Neural progenitor cell (in vitro differentiated cells): ENCODE measurements around the gene ESYT2. TPM values are rescaled to one million over a fixed set of nuclear protein-coding genes. Genes with fewer than 3 reads are reported as not detected.
A peak's percentile ranks its signal among the peaks of the same experiment; 100 is the strongest.

Source experiments
- DNase-seq: peaks from one replicate; pipeline ENCODE4 v3.0.0-alpha.2; 2016; ENCODE audit warnings: low spot score
- H2AFZ ChIP-seq: fragments of 200-600 bp; sonication (generic); replicated peaks from 2 replicates; pipeline ENCODE4 v1.6.1; 2016; ENCODE audit warnings: antibody characterized with exemption
- H3F3A ChIP-seq: fragments of 200-600 bp; sonication (generic); 2 replicates; pipeline ENCODE4 v1.6.1; 2016; ENCODE audit warnings: antibody characterized with exemption, low read depth
- H3K27ac ChIP-seq: fragments of 200-600 bp; sonication (generic); 2 replicates; pipeline ENCODE4 v1.5.1; 2016; ENCODE audit warnings: mild to moderate bottlenecking
- H3K27me3 ChIP-seq: fragments of 200-600 bp; sonication (generic); 2 replicates; pipeline ENCODE4 v1.6.1; 2016; ENCODE audit warnings: mild to moderate bottlenecking, moderate library complexity
- H3K36me3 ChIP-seq: fragments of 200-600 bp; sonication (generic); 2 replicates; pipeline ENCODE4 v1.5.1; 2016
- H3K4me1 ChIP-seq: fragments of 200-600 bp; sonication (generic); 2 replicates; pipeline ENCODE4 v1.6.1; 2016; ENCODE audit warnings: mixed run types
- H3K4me2 ChIP-seq: fragments of 200-600 bp; sonication (generic); 2 replicates; pipeline ENCODE4 v1.6.1; 2016
- H3K4me3 ChIP-seq: fragments of 200-600 bp; sonication (generic); 2 replicates; pipeline ENCODE4 v1.5.1; 2016
- H3K79me2 ChIP-seq: fragments of 200-600 bp; sonication (generic); 2 replicates; pipeline ENCODE4 v1.6.1; 2016; ENCODE audit warnings: low read depth
- H3K9ac ChIP-seq: fragments of 200-600 bp; sonication (generic); 2 replicates; pipeline ENCODE4 v1.6.1; 2016
- H3K9me3 ChIP-seq: fragments of 200-600 bp; sonication (generic); 2 replicates; pipeline ENCODE4 v1.5.1; 2016; ENCODE audit warnings: low read depth
- H4K20me1 ChIP-seq: fragments of 200-600 bp; sonication (generic); 2 replicates; pipeline ENCODE4 v1.6.1; 2016; ENCODE audit warnings: low read depth
- H3K27ac Mint-ChIP-seq: 3 replicates; pipeline ENCODE4 v1.8.0; 2021; ENCODE audit warnings: mixed read lengths
- H3K27me3 Mint-ChIP-seq: 2 replicates; pipeline ENCODE4 v1.8.0; 2022; ENCODE audit warnings: low read depth, mild to moderate bottlenecking, inconsistent platforms, moderate library complexity, mixed read lengths; ENCODE audit not compliant: insufficient read depth
- H3K36me3 Mint-ChIP-seq: 3 replicates; pipeline ENCODE4 v1.8.0; 2021; ENCODE audit warnings: mixed read lengths
- H3K4me1 Mint-ChIP-seq: 3 replicates; pipeline ENCODE4 v1.8.0; 2021; ENCODE audit warnings: mixed read lengths
- H3K4me3 Mint-ChIP-seq: 3 replicates; pipeline ENCODE4 v1.8.0; 2021; ENCODE audit warnings: mild to moderate bottlenecking, moderate library complexity, mixed read lengths
- H3K9me3 Mint-ChIP-seq: 3 replicates; pipeline ENCODE4 v1.8.0; 2020; ENCODE audit warnings: mixed read lengths
- EZH2 ChIP-seq: fragments of 200-600 bp; sonication (generic); IDR thresholded peaks from 2 replicates; pipeline ENCODE4 v1.6.1; 2017; ENCODE audit warnings: antibody characterized with exemption, mild to moderate bottlenecking, moderate library complexity
- EZH2phosphoT487 ChIP-seq: fragments of 200-600 bp; sonication (generic); IDR thresholded peaks from 2 replicates; pipeline ENCODE4 v1.6.1; 2017; ENCODE audit warnings: antibody characterized with exemption
- total RNA-seq: library from RNA; depleted of rRNA; stranded (reverse); fragments of >200 nt; gene quantifications from 2 replicates; pipeline ENCODE4 v1.2.3, GENCODE V29; 2015; ENCODE audit warnings: low replicate concordance
- TF ChIP-seq, protein P1 (sequence below): fragments of 200-600 bp; sonication (generic); IDR thresholded peaks from 2 replicates; pipeline ENCODE4 v1.5.1; 2017; ENCODE audit warnings: antibody characterized with exemption, mild to moderate bottlenecking

ESYT2 gene
- total RNA-seq, 1 donor from 2014 or later: 33.4 TPM

DNA sequence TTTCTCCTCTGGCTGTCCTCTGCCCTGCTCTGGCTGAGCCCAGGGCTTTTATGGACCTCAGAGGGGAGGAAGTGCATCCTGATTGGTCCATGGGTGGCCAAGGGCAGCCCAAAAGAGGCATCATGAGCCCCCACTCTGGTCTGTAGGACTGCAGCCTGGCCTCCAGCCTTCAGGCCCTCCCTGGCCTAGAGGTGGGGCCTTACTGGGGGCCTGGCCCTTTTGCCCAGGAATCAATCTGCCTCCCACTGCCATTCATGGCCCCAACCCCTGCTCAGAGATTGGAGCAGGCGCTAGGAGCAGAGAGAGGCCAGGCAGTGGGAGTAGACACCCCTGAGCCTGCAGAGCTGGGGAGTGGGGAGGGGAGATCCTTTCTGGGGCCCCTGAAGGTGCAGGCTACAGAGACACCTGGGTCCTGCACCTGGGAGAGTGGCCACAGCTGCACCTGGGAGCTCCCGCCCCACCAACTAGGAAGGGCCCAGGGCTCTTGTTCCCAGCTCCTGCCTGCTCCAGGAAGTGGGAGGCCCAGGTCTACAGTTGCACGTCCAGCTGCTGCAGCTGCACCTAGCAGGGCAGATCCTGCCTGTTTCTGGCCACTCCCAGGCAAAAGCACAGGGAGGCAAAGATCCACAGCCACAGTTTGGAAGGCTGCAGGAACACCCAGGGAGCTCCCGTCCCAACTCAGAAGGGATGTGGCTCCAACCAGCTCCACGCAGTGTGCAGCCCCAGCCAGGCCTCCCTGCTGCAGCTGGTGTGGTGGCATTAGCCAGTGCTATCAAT lies 20.6 kb upstream of the ESYT2 start:
- TF ChIP-seq, protein P1, sequence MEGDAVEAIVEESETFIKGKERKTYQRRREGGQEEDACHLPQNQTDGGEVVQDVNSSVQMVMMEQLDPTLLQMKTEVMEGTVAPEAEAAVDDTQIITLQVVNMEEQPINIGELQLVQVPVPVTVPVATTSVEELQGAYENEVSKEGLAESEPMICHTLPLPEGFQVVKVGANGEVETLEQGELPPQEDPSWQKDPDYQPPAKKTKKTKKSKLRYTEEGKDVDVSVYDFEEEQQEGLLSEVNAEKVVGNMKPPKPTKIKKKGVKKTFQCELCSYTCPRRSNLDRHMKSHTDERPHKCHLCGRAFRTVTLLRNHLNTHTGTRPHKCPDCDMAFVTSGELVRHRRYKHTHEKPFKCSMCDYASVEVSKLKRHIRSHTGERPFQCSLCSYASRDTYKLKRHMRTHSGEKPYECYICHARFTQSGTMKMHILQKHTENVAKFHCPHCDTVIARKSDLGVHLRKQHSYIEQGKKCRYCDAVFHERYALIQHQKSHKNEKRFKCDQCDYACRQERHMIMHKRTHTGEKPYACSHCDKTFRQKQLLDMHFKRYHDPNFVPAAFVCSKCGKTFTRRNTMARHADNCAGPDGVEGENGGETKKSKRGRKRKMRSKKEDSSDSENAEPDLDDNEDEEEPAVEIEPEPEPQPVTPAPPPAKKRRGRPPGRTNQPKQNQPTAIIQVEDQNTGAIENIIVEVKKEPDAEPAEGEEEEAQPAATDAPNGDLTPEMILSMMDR: no peak
- TF ChIP-seq EZH2 (no peak), EZH2phosphoT487 (no peak)
- no peaks in the 10 kb centered on the region for H3K27me3 ChIP-seq
- peaks cover 5% of the 10 kb centered on the region for H3K4me1 Mint-ChIP-seq
- peak overlapping the region; percentile 34 for H2AFZ ChIP-seq
- H3K4me1 ChIP-seq: no peaks in the 10 kb centered on the region
- no peaks in the 10 kb centered on the region for H3K79me2 ChIP-seq
- no peak overlapping the region for H3K27ac Mint-ChIP-seq
- H4K20me1 ChIP-seq: no peaks in the 10 kb centered on the region
- no peaks in the 10 kb centered on the region for H3F3A ChIP-seq
- peaks cover 14% of the 10 kb centered on the region for H3K9me3 Mint-ChIP-seq
- H3K4me3 Mint-ChIP-seq: no peak overlapping the region
- DNase-seq: no peak
- no peak overlapping the region for H3K27ac ChIP-seq
- H3K36me3 Mint-ChIP-seq: no peaks in the 10 kb centered on the region
- H3K4me2 ChIP-seq: no peak overlapping the region
- peaks cover 21% of the 10 kb centered on the region for H3K9me3 ChIP-seq
- H3K36me3 ChIP-seq: no peaks in the 10 kb centered on the region
- no peak overlapping the region for H3K9ac ChIP-seq
- peaks cover 3% of the 10 kb centered on the region for H3K27me3 Mint-ChIP-seq
- H3K4me3 ChIP-seq: no peak overlapping the region

DNA sequence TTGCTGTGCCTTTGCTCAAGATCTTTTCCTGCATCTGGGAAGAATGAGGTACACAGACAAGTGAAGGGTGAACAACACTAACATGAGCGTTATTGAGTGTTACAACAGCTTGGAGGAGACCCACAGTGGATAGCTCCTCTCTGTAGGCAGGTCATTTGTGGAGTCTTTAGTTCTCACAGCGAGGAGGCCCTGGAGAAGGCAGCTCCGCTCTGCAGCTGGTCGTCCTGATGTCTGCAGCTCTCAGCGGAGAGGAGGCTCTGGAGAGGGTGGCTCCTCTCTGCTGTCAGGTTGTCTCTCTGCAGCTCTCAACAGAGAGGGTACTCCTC lies 20.1 kb upstream of the ESYT2 start:
- H3K36me3 ChIP-seq: no peaks in the 10 kb centered on the region
- H3K4me1 Mint-ChIP-seq: peaks cover 5% of the 10 kb centered on the region

DNA sequence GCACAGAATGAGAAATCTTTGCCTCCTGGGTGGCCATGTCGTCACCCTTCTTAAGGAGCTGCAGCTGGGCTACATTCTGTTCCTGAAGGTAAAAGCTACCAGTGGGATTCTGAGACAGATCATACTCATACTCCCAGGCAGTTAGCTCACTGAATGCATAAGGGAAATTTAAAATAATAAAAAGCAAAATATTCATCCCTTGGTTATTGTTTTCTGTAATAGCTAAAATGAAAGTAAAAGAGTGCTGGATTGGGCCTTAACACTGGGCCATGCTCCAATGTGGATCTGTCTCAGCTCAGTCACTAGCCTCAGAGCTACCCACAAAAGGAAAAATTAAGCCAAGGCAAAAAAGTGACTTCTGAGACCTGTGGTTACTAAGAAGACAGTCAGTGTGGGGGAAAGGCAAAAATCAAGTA lies 18.1 kb upstream of the ESYT2 start:
- Mint-ChIP-seq H3K36me3 (no peaks in the 10 kb centered on the region), H3K9me3 (peaks cover 14% of the 10 kb centered on the region), H3K27ac (no peak overlapping the region), H3K4me3 (no peak overlapping the region), H3K27me3 (peaks cover 7% of the 10 kb centered on the region), H3K4me1 (peaks cover 7% of the 10 kb centered on the region)
- H2AFZ ChIP-seq: no peak overlapping the region
- H3F3A ChIP-seq: no peaks in the 10 kb centered on the region
- TF ChIP-seq, protein P1: no peak
- no peak for TF ChIP-seq EZH2phosphoT487
- TF ChIP-seq EZH2: no peak
- H3K27ac ChIP-seq: no peak overlapping the region
- no peaks in the 10 kb centered on the region for H3K79me2 ChIP-seq
- H3K27me3 ChIP-seq: no peaks in the 10 kb centered on the region
- no peak for DNase-seq
- no peak overlapping the region for H3K4me2 ChIP-seq
- no peak overlapping the region for H3K4me3 ChIP-seq
- no peak overlapping the region for H3K9ac ChIP-seq
- H3K4me1 ChIP-seq: no peaks in the 10 kb centered on the region
- no peaks in the 10 kb centered on the region for H4K20me1 ChIP-seq
- no peaks in the 10 kb centered on the region for H3K36me3 ChIP-seq
- peaks cover 23% of the 10 kb centered on the region for H3K9me3 ChIP-seq

More for the DNA sequence above, 20.1 kb upstream of the ESYT2 start:
- no peak for DNase-seq
- TF ChIP-seq EZH2: no peak
- TF ChIP-seq, protein P1: no peak
- no peak for TF ChIP-seq EZH2phosphoT487
- H3K9me3 Mint-ChIP-seq: peaks cover 14% of the 10 kb centered on the region
- Histone ChIP-seq H3F3A (no peaks in the 10 kb centered on the region), H3K9me3 (peaks cover 23% of the 10 kb centered on the region), H3K4me2 (no peak overlapping the region), H3K4me1 (no peaks in the 10 kb centered on the region), H4K20me1 (no peaks in the 10 kb centered on the region), H3K27me3 (no peaks in the 10 kb centered on the region), H3K4me3 (no peak overlapping the region), H3K27ac (no peak overlapping the region), H2AFZ (no peak overlapping the region), H3K79me2 (no peaks in the 10 kb centered on the region), H3K9ac (no peak overlapping the region)
- H3K27ac Mint-ChIP-seq: no peak overlapping the region
- H3K4me3 Mint-ChIP-seq: no peak overlapping the region
- peaks cover 4% of the 10 kb centered on the region for H3K27me3 Mint-ChIP-seq
- H3K36me3 Mint-ChIP-seq: no peaks in the 10 kb centered on the region
